SK-MEL-5 (cell line): Measurements from ENCODE around the gene NFAM1. TPM values are rescaled to one million over a fixed set of nuclear protein-coding genes. Genes with fewer than 3 reads are reported as not detected.

Experiments
- DNase-seq: peaks from one replicate; pipeline ENCODE4 v3.0.0-alpha.2; 2016; ENCODE audit warnings: low read depth, low spot score
- in situ Hi-C: cut with HindIII; loops from 2 replicates; pipeline ENCODE4 v1.10.0; 2016; ENCODE audit warnings: low sequenced_read_pairs, high pct_unique_total_duplicates, low pct_unique_long_range_greater_than_20kb
- total RNA-seq: library from RNA; depleted of rRNA; stranded (reverse); fragments of >200 nt; shearing (Covaris generic); gene quantifications from 2 replicates; pipeline ENCODE4 v1.2.3, GENCODE V29; 2014

NFAM1 gene
- total RNA-seq, 1 experiment from 2014 or later = not detected

GRCh38 chr22:42371501-42371900 is 60.7 kb downstream of the NFAM1 start:
- in situ Hi-C loops = loop anchor here (25.0 kb wide), 1 partner anchor 109 kb away; the partner anchor contains the start of gene TCF20
- no peak for DNase-seq

- in situ Hi-C loops = loop anchor here (25.0 kb wide), 1 partner anchor 109 kb away; the partner anchor contains the start of gene TCF20
- no peak for DNase-seq
Observed at GRCh38 chr22:42371099-42371498, 61.1 kb downstream of the NFAM1 start.

GRCh38 chr22:42369250-42370041 is 62.8 kb downstream of the NFAM1 start:
- in situ Hi-C loops = loop anchor here (25.0 kb wide), 1 partner anchor 107 kb away; the partner anchor contains the start of gene TCF20
- DNase-seq = peak; percentile 97

GRCh38 chr22:42368379-42369249 is 63.6 kb downstream of the NFAM1 start:
- DNase-seq = no peak
- in situ Hi-C loops = loop anchor here (25.0 kb wide), 1 partner anchor 106 kb away; the partner anchor contains the start of gene TCF20

GRCh38 chr22:42367980-42368378 is 64.2 kb downstream of the NFAM1 start:
- DNase-seq = no peak
- in situ Hi-C loops = loop anchor here (25.0 kb wide), 1 partner anchor 106 kb away; the partner anchor contains the start of gene TCF20

- in situ Hi-C loops = loop anchor here (25.0 kb wide), 1 partner anchor 105 kb away; the partner anchor contains the start of gene TCF20
- no peak for DNase-seq
Observed at GRCh38 chr22:42366806-42367581, 65.2 kb downstream of the NFAM1 start.

GRCh38 chr22:42365942-42366695 is 66.1 kb downstream of the NFAM1 start:
- in situ Hi-C loops = loop anchor here (25.0 kb wide), 1 partner anchor 104 kb away; the partner anchor contains the start of gene TCF20
- DNase-seq = peak; percentile 45

GRCh38 chr22:42365111-42365865 is 66.9 kb downstream of the NFAM1 start:
- in situ Hi-C loops = loop anchor here (25.0 kb wide), 1 partner anchor 103 kb away; the partner anchor contains the start of gene TCF20
- peak; percentile 60 for DNase-seq

GRCh38 chr22:42364604-42365110 is 67.5 kb downstream of the NFAM1 start:
- DNase-seq = peak; percentile 84

GRCh38 chr22:42363892-42364291 is 68.3 kb downstream of the NFAM1 start:
- in situ Hi-C loops = loop anchor here (25.0 kb wide), 1 partner anchor 102 kb away; the partner anchor contains the start of gene TCF20

More at GRCh38 chr22:42364604-42365110, 67.5 kb downstream of the NFAM1 start:
- in situ Hi-C loops = loop anchor here (25.0 kb wide), 1 partner anchor 102 kb away; the partner anchor contains the start of gene TCF20

GRCh38 chr22:42361523-42361922 is 70.7 kb downstream of the NFAM1 start:
- no peak for DNase-seq
- in situ Hi-C loops = loop anchor here (25.0 kb wide), 1 partner anchor 99 kb away; the partner anchor contains the start of gene TCF20

More at GRCh38 chr22:42363892-42364291, 68.3 kb downstream of the NFAM1 start:
- DNase-seq = no peak

- in situ Hi-C loops = loop anchor here (25.0 kb wide), 1 partner anchor 98 kb away; the partner anchor contains the start of gene TCF20
- DNase-seq = no peak
Observed at GRCh38 chr22:42360348-42360747, 71.9 kb downstream of the NFAM1 start.

GRCh38 chr22:42358643-42359558 is 73.3 kb downstream of the NFAM1 start:
- no peak for DNase-seq
- in situ Hi-C loops = loop anchor here (25.0 kb wide), 1 partner anchor 97 kb away; the partner anchor contains the start of gene TCF20

- in situ Hi-C loops = loop anchor here (25.0 kb wide), 1 partner anchor 95 kb away; the partner anchor contains the start of gene TCF20
- no peak for DNase-seq
Observed at GRCh38 chr22:42357634-42358296, 74.4 kb downstream of the NFAM1 start.
